UCSD-AML1 (cell line): ENCODE results near the gene PARP14.

Experiments used
- DNase-seq: peaks from one replicate; lab custom pipeline; 2025; ENCODE audit not compliant: unreplicated experiment; lab: John Stamatoyannopoulos, UW

PARP14 gene

DNA sequence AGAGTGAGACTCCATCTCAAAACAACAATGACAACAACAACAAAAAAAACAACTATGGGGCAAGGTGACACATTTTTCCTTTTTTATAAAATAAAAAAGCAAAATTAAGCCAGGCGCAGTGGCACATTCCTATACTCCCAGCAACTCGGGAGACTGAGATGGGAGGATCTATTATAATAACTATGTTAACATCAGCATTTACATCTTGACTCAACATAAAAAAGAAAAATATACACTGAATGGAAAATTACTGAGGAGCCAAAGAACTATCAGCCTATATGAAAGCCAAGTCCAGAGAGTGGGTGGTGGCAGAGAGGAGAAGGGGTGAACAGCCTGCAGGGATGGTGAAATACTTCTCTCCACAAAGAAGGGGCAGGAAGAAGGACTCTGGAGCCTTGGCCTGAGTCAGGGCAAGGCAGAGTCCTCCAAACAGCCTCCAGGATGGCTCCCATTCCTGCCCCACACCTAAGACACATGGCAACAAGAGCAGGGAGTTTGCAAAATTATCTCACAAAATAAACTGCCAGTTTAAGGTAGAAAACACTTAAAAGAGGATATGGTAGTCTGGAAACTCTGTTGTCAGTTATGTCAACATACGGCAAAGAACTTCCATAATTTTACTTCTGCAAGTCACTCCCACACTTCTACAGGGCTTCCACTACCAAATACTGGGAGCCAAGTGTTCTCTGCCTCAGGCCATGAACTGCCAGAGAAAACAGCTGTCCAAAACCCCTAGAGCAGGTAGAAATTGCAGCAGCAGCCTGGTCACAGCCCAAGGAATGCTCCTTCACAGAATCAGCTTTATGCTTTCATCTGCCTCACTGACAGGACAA lies 87.1 kb downstream of the PARP14 start:
- DNase-seq: no peak

DNA sequence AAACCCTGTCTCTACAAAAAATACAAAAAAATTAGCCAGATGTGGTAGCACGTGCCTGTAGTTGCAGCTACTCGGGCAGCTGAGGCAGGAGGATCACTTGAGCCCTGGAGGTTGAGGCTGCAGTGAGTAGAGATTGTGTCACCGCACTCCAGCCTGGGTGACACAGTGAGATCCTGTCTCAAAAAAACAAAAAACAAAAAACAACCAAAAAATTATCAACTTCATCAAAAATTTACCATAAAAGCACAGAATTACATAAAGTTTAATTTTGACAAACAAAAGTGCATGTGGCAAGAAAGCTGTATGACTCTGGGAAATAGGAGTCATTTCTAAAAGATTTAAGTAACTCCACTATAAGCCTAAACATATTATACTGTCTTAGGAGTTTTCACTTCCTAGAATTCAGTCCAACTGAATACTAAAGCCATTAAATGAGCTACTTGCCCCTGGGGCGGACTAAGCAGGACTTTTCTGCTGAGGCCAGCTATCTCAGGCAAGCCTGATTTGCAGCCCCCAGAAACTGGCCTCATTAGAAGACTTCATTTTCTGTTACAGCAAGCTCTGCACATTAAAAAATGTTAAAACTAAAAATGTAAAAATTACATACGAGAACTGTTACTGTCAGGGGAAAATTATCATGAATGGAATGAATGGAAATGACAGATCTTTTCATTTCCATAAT lies 90.0 kb downstream of the PARP14 start:
- no peak for DNase-seq

DNA sequence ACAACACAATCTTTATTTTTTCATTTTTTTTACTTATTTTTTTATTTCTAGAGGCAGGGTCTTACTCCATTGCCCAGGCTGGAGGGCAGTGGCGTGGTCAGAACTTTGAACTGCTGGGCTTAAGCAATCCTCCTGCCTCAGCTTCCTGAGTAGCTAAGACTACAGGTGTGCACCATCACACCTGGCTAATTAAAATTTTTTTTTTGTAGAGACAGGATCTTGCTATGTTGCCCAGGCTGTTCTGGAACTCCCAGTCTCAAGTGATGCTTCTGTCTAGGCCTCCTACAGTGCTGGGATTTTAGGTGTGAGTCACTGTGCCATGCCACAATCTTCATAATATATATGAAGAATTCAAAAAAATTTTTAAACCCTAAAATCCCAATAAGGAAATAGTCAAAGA lies 92.2 kb downstream of the PARP14 start:
- no peak for DNase-seq

DNA sequence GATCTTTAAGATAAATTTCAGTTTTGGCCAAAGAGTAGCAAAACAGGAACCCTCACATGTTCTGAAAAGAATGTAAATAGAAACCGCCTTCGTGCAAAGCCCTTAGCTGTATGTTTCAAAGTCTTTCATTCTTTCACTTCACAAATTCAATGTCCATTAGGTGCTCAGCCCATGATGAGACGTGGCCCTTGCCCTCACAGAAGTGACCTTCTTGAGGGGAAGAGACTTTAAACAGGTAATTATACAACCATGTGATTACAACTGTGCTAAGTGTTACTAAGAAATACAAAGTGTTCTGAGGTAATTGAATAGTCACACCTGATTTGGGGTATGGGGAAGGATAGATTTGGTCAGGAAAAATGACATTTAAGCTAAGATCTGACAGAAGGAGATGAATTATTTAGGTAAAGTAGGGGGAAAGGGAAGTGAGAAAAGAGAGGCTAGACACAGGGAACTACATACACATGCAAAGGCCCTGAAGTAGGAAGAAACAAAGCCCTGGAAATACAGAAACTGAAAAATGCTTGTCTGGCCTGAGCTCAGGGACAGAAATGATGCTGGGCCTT lies 93.4 kb downstream of the PARP14 start:
- no peak for DNase-seq

DNA sequence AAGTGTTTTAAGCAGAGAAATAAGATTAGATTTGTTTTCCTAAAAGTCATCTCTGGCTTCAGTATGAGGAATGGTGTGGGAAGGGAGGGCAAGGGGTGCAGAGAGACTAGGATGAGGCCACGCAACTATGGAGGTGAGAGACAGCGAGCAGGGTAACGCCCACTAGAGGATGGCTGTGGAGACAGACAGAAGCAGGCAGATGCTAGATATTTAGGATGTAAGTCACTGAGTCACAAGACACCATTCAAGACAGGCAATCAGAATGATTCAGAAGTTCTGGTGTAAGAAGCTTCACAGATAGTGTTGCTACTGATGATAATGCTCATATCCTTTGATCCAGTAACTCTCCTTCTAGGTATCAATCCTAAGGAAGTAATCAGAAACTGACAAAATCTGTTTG lies 93.9 kb downstream of the PARP14 start:
- DNase-seq: no peak

DNA sequence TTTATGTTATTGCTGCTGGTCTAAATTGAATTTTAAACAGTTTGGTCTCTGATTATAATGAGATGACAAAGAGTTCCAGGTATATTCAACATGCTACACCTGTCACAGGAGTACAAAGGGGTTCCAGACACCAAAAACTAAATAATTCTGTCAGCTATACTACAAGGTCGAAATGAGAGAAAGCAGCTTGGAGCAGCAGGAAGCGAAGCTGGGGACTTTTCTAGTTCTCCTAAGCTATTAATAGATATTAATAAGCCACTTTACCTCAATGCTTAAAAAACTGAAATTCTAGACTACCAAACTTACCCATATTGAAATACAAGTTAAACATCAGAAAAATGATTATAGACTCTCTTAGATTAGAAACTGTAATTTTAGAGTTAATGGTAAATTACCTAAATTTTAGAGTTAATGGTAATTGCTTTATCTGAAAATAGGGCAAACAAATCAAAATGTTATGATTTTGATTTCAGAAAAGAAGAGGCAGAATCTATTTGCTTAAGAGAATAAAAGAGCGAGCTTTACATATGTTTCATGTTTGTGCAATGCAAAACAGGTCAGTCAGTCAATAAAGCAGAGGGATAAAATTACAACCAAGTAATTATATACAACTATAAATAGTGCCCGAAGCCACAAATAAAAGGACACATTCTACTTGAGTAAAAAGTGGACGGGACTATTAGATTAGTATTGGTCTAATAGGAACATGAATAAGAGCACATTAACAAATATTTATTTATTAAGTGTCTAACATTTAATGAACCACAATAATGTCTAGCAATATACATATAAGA lies 96.2 kb downstream of the PARP14 start:
- DNase-seq: no peak

DNA sequence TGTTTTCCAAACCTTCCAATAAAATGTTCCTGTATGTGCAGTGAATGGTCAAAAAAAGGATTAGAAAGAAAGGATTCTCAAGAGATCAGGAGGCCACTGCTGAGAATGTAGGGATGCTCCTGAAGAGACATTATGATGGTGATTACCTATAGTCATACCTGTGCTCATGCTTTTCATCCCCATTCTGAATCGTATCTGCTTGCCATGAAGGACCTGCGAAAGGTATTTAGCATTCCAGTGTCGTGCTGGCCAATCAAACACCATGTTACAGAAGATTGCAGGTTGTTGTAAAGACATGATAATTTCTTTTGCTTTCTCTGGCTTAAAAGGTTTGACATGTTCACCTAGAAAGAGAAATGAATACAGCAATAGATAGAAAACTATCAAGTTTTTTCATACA lies 96.9 kb downstream of the PARP14 start:
- DNase-seq: no peak
